Heart left ventricle (tissue), 16 donors: ENCODE results near the gene PLIN1. TPM values are rescaled to one million over a fixed set of nuclear protein-coding genes. Genes with fewer than 3 reads are reported as not detected.
A peak's percentile ranks its signal among the peaks of the same experiment; 100 is the strongest.

Experiments
- ATAC-seq, 4 donors: fragments of 200-7000 bp; cut with Tn5 transposase; one replicate each; pipeline ENCODE4 v1.9.1; 2020 to 2022; ENCODE audit warnings: moderate library complexity in 4 of 4, mild to moderate bottlenecking in 3 of 4, moderate number of reproducible peaks in 1 of 4
- DNase-seq, 5 donors: peaks; one replicate each; pipeline ENCODE4 v3.0.0-alpha.2; 2020
- H3K27ac ChIP-seq, 12 donors: fragments of 200-600 bp; sonication (generic) in 4 of 12; one replicate each; pipeline versions ENCODE4 v1.5.0 to v1.8.0; 2016 to 2022; ENCODE audit warnings: mild to moderate bottlenecking in 2 of 12
- H3K27me3 ChIP-seq, 9 donors: fragments of 200-600 bp; sonication (generic) in 2 of 9; one replicate each; pipeline versions ENCODE4 v1.5.1 to v1.8.0; 2016 to 2022; ENCODE audit warnings: mild to moderate bottlenecking in 3 of 9
- H3K36me3 ChIP-seq, 9 donors: fragments of 200-600 bp; sonication (generic) in 2 of 9; one replicate each; pipeline versions ENCODE4 v1.5.0 to v1.8.0; 2018 to 2022; ENCODE audit warnings: mild to moderate bottlenecking in 2 of 9
- H3K4me1 ChIP-seq, 12 donors: fragments of 200-600 bp; sonication (generic) in 4 of 12; one replicate each; pipeline versions ENCODE4 v1.5.0 to v1.8.0; 2016 to 2022; ENCODE audit warnings: mild to moderate bottlenecking in 3 of 12
- H3K4me3 ChIP-seq, 12 donors: fragments of 200-600 bp; sonication (generic) in 4 of 12; one replicate each; pipeline versions ENCODE4 v1.5.0 to v1.8.0; 2017 to 2022; ENCODE audit warnings: mild to moderate bottlenecking in 9 of 12, moderate library complexity in 4 of 12
- H3K9me3 ChIP-seq, 12 donors: fragments of 200-600 bp; sonication (generic) in 4 of 12; one replicate each; pipeline versions ENCODE4 v1.5.0 to v1.8.0; 2016 to 2022; ENCODE audit warnings: mild to moderate bottlenecking in 1 of 12
- CTCF ChIP-seq, 12 donors: fragments of 200-600 bp; sonication (generic) in 4 of 12; IDR thresholded peaks; one replicate each; pipeline versions ENCODE4 v1.5.0 to v1.8.0; 2018 to 2022; ENCODE audit warnings: antibody characterized with exemption in 12 of 12, mild to moderate bottlenecking in 5 of 12
- POLR2A ChIP-seq, 2 donors: fragments of 450-650 bp; IDR thresholded peaks; one replicate each; pipeline ENCODE4 v1.6.1; 2017; ENCODE audit warnings: antibody characterized with exemption in 2 of 2, mild to moderate bottlenecking in 2 of 2, moderate library complexity in 2 of 2
- WGBS, 4 donors: extraction: QIAGEN DNeasy Blood & Tissue Kit in 2 of 4; methylation state at CpG; one replicate each; pipeline versions ENCODE4 v1.1.5 to v1.1.7; 2013 to 2018; 5-methylcytosine and 5-hydroxymethylcytosine counted together
- intact Hi-C, 10 donors: fragments of 100-400 bp; cut with DNase I; formaldehyde crosslinking; loops; one replicate each; pipeline versions ENCODE4 v1.11.1 to v1.14.2; 2022
- polyA plus RNA-seq, 2 donors: library from polyadenylated mRNA; stranded (reverse); fragments of 200-250 nt; gene quantifications; one replicate each; pipeline ENCODE4 v1.2.3, GENCODE V29; 2013
- total RNA-seq, 9 donors: library from RNA; depleted of rRNA in 2 of 9; stranded (reverse); fragments of >200 nt in 2 of 9; fragmentation: NEBNext Ultra II Directional in 3 of 9; extraction: Animal tissue kit (Norgen Biotek cat#: 25700) in 3 of 9; gene quantifications; one replicate each; pipeline versions ENCODE4 v1.1.0 to v1.2.4, GENCODE V29; 2016 to 2023
- donor health status: ischemic (EF 13 %, LVEDD 7.1; RV severe dilation, severe dysfunction).
- donor health status: healthy with polysubstance abuse.
- donor health status: DM: no; HTN: yes; CAD: no.
- donor health status: DM: no; HTN: no; CAD: no.
- donor health status: ischemic (EF 25% LVEDD 6.9; RV normal size, moderate dysfunction).
- donor health status: ischemic (EF 25% LVEDD 5.7; RV mildly dilated, moderate dysfunction).
- donor health status: healthy.
- donor health status: DM: yes; HTN: yes; CAD: no.
- donor health status: ischemic (EF 35%, LVEDD 5.7; RV mildly dilated, moderate dysfunction).
- donor health status: nonischemic (EF 11% LVEDD 7.7; RV severe dilation, severe dysfunction).
- donor health status: DM: yes; HTN: yes; CAD: no.
- donor health status: PGD.
- donor health status: ischemic (EF 29% LVEDD 5.4; RV normal size, mild dysfunction).
- donor health status: nonischemic (EF 23%, LVEDD 6.1; RV moderate dilation, normal function).

Gene PLIN1
- total and polyA plus RNA-seq, 11 donors, result 0.28 to 143 (median 4.0) TPM

GRCh38 chr15:89662893-89663626 is 16.1 kb downstream of the PLIN1 start:
- no peaks in the 10 kb centered on the region for H3K27me3 ChIP-seq
- peaks cover 0 to 31% (median 24%) of the 10 kb centered on the region in 12 donors for H3K4me1 ChIP-seq
- H3K36me3 ChIP-seq, result no peaks in the 10 kb centered on the region
- peak overlapping the region in 3 of 12 donors; percentile 10 to 21 (median 18) for H3K4me3 ChIP-seq
- 36 to 50% (median 44%) methylated on average over 7 to 11 of the region's 11 CpGs for WGBS, 4 donors
- H3K9me3 ChIP-seq, result no peaks in the 10 kb centered on the region
- no peak for TF ChIP-seq POLR2A (IDR thresholded peaks at IDR 0.05)
- TF ChIP-seq CTCF (IDR thresholded peaks at IDR 0.05), result no peak
- peak overlapping the region in 10 of 12 donors; percentile 5 to 84 (median 70) for H3K27ac ChIP-seq
- peak; percentile 51 to 89 (median 84) for ATAC-seq
- intact Hi-C loops, result no loop called here
- DNase-seq, result peak; percentile 63 to 84 (median 74)

GRCh38 chr15:89660556-89660955 is 18.6 kb downstream of the PLIN1 start:
- Histone ChIP-seq H3K27me3 (peaks cover 0 to 7% (median 0%) of the 10 kb centered on the region in 9 donors), H3K4me3 (no peak overlapping the region), H3K27ac (no peak overlapping the region), H3K4me1 (peaks cover 0 to 28% (median 20%) of the 10 kb centered on the region in 12 donors), H3K36me3 (no peaks in the 10 kb centered on the region), H3K9me3 (no peaks in the 10 kb centered on the region)
- intact Hi-C loops, result no loop called here
- ATAC-seq (no peak), DNase-seq (no peak)
- TF ChIP-seq POLR2A (IDR thresholded peaks at IDR 0.05), result no peak
- no peak for TF ChIP-seq CTCF (IDR thresholded peaks at IDR 0.05)
- 82 to 91% (median 82%) methylated on average over 2 of the region's 2 CpGs for WGBS, 4 donors

- intact Hi-C loops, result no loop called here
- 88 to 95% (median 92%) methylated on average over 2 of the region's 2 CpGs for WGBS, 4 donors
- DNase-seq (no peak), ATAC-seq (no peak)
- Histone ChIP-seq H3K4me1 (peaks cover 0 to 25% (median 17%) of the 10 kb centered on the region in 12 donors), H3K27me3 (peaks cover 0 to 20% (median 0%) of the 10 kb centered on the region in 9 donors), H3K36me3 (no peaks in the 10 kb centered on the region), H3K4me3 (no peak overlapping the region), H3K27ac (no peak overlapping the region), H3K9me3 (no peaks in the 10 kb centered on the region)
- TF ChIP-seq CTCF (IDR thresholded peaks at IDR 0.05), result no peak
- no peak for TF ChIP-seq POLR2A (IDR thresholded peaks at IDR 0.05)
Observed at GRCh38 chr15:89659295-89659694, 19.9 kb downstream of the PLIN1 start.

- intact Hi-C loops, result no loop called here
- Histone ChIP-seq H3K27ac (no peak overlapping the region), H3K27me3 (peaks cover 0 to 22% (median 0%) of the 10 kb centered on the region in 9 donors), H3K4me1 (peaks cover 0 to 19% (median 12%) of the 10 kb centered on the region in 12 donors), H3K36me3 (no peaks in the 10 kb centered on the region), H3K9me3 (no peaks in the 10 kb centered on the region), H3K4me3 (no peak overlapping the region)
- TF ChIP-seq CTCF (IDR thresholded peaks at IDR 0.05) (no peak), POLR2A (IDR thresholded peaks at IDR 0.05) (no peak)
- ATAC-seq (no peak), DNase-seq (no peak)
- 84 to 86% (median 85%) methylated on average over 5 of the region's 5 CpGs for WGBS, 4 donors
Observed at GRCh38 chr15:89657686-89658200, 21.4 kb downstream of the PLIN1 start.
